HepG2 (cell line): ENCODE data around the gene SDC4. TPM values are rescaled to one million over a fixed set of nuclear protein-coding genes. Genes with fewer than 3 reads are reported as not detected.

Experiments used
- ATF6 ChIP-seq: sonication (generic); formaldehyde crosslinking; conservative IDR thresholded peaks from 2 replicates; pipeline ENCODE4 v1.4.0; 2020; ENCODE audit warnings: missing genetic modification reagents
- CSRNP2 ChIP-seq: sonication (generic); formaldehyde crosslinking; conservative IDR thresholded peaks from 2 replicates; pipeline ENCODE4 v1.8.0; 2022; ENCODE audit warnings: low read depth, missing genetic modification reagents
- DNMT1 ChIP-seq: sonication (generic); formaldehyde crosslinking; IDR thresholded peaks from 2 replicates; pipeline ENCODE4 v1.5.1; 2020; ENCODE audit warnings: mild to moderate bottlenecking, missing genetic modification reagents
- FOXO1 ChIP-seq: sonication (generic); formaldehyde crosslinking; IDR thresholded peaks from 2 replicates; pipeline ENCODE4 v1.4.0; 2020; ENCODE audit warnings: missing genetic modification reagents
- GABPB1 ChIP-seq: IDR thresholded peaks from 2 replicates; pipeline ENCODE4 v1.6.1; 2016; ENCODE audit warnings: mild to moderate bottlenecking, missing genetic modification reagents, moderate library complexity, missing compliant biosample characterization
- MEIS1 ChIP-seq: sonication (generic); formaldehyde crosslinking; IDR thresholded peaks from 2 replicates; pipeline ENCODE4 v1.9.0; 2021; ENCODE audit warnings: mild to moderate bottlenecking, missing genetic modification reagents, moderate library complexity, borderline replicate concordance
- MEIS2 ChIP-seq: sonication (generic); formaldehyde crosslinking; IDR thresholded peaks from 2 replicates; pipeline ENCODE4 v1.9.0; 2021; ENCODE audit warnings: mild to moderate bottlenecking, missing genetic modification reagents
- ONECUT2 ChIP-seq: sonication (generic); formaldehyde crosslinking; IDR thresholded peaks from 2 replicates; pipeline ENCODE4 v1.4.0; 2020; ENCODE audit warnings: missing genetic modification reagents
- RCOR2 ChIP-seq: IDR thresholded peaks from 2 replicates; pipeline ENCODE4 v1.6.1; 2016; ENCODE audit warnings: missing biosample characterization, missing genetic modification reagents
- SMC3 ChIP-seq: IDR thresholded peaks from 2 replicates; pipeline ENCODE4 v1.6.1; 2011; ENCODE audit warnings: low read length, improper control_type of control experiment
- SP4 ChIP-seq: sonication (generic); formaldehyde crosslinking; IDR thresholded peaks from 2 replicates; pipeline ENCODE4 v1.8.1; 2023; ENCODE audit warnings: mild to moderate bottlenecking, missing genetic modification reagents
- SP5 ChIP-seq: IDR thresholded peaks from 2 replicates; pipeline ENCODE4 v1.6.1; 2016; ENCODE audit warnings: low read depth, borderline replicate concordance
- ZBTB1 ChIP-seq: sonication (generic); formaldehyde crosslinking; IDR thresholded peaks from 2 replicates; pipeline ENCODE4 v1.4.0; 2020; ENCODE audit warnings: missing genetic modification reagents, borderline replicate concordance
- ZBTB34 ChIP-seq: sonication (generic); formaldehyde crosslinking; IDR thresholded peaks from 2 replicates; pipeline ENCODE4 v1.8.0; 2022; ENCODE audit warnings: mild to moderate bottlenecking, missing genetic modification reagents
- ZBTB44 ChIP-seq: sonication (generic); formaldehyde crosslinking; IDR thresholded peaks from 2 replicates; pipeline ENCODE4 v1.4.0; 2020; ENCODE audit warnings: missing genetic modification reagents
- ZNF263 ChIP-seq: sonication (generic); formaldehyde crosslinking; IDR thresholded peaks from 2 replicates; pipeline ENCODE4 v1.4.0; 2020; ENCODE audit warnings: missing genetic modification reagents
- ZNF362 ChIP-seq: sonication (generic); formaldehyde crosslinking; IDR thresholded peaks from 2 replicates; pipeline ENCODE4 v1.4.0; 2020; ENCODE audit warnings: missing genetic modification reagents, mild to moderate bottlenecking, borderline replicate concordance
- ZNF768 ChIP-seq: sonication (generic); formaldehyde crosslinking; IDR thresholded peaks from 2 replicates; pipeline ENCODE4 v1.4.0; 2020; ENCODE audit warnings: missing genetic modification reagents
- ZNF773 ChIP-seq: sonication (generic); formaldehyde crosslinking; IDR thresholded peaks from 2 replicates; pipeline ENCODE4 v1.4.0; 2020; ENCODE audit warnings: missing genetic modification reagents, borderline replicate concordance
- ZNF788 ChIP-seq: sonication (generic); formaldehyde crosslinking; IDR thresholded peaks from 2 replicates; pipeline ENCODE4 v1.5.0; 2020; ENCODE audit warnings: mild to moderate bottlenecking, missing genetic modification reagents, borderline replicate concordance
- ZSCAN31 ChIP-seq: sonication (generic); formaldehyde crosslinking; IDR thresholded peaks from 2 replicates; pipeline ENCODE4 v1.5.0; 2020; ENCODE audit warnings: low read depth, mild to moderate bottlenecking, missing genetic modification reagents
- polyA plus RNA-seq, 8 experiments: library from polyadenylated mRNA; depleted of rRNA in 3 of 8; stranded (reverse) in 7 of 8; unstranded in 1 of 8; fragments of >200 nt; fragmentation: Illumina TruSeq in 4 of 8; extraction: Trizol in 4 of 8; gene quantifications; 2 replicates each; pipeline versions ENCODE4 v1.2.1 to v1.2.3, GENCODE V29; 2011 to 2016; ENCODE audit warnings: low read depth in 4 of 8, missing spikeins in 1 of 8, mixed read lengths in 1 of 8; ENCODE audit not compliant: insufficient read depth in 1 of 8
- total RNA-seq, 5 experiments: library from RNA; depleted of rRNA; stranded (reverse); fragments of >200 nt; fragmentation: Illumina TruSeq; extraction: Trizol; gene quantifications; 2 replicates each; pipeline ENCODE4 v1.2.3, GENCODE V29; 2016; ENCODE audit warnings: low read depth in 1 of 5

SDC4 gene
- total and polyA plus RNA-seq, 2 of the 13 experiments (the other 11 are each of a cell fraction or from before 2014, with no cell fraction given): 49.0 to 65.1 TPM

- TF ChIP-seq GABPB1 (CRISPR knock-in tag) (0 out of 2 replicates have a peak, but pooled peaks have one; percentile 10), ZBTB44 (no peak), ZBTB1 (no peak), MEIS2 (peak; percentile 35; the same call in 1 of the 2 replicates), ONECUT2 (CRISPR knock-in tag) (0 out of 2 replicates have a peak, but pooled peaks have one; percentile 20), ATF6 (CRISPR knock-in tag) (no peak), CSRNP2 (CRISPR knock-in tag) (no peak), FOXO1 (CRISPR knock-in tag) (0 out of 2 replicates have a peak, but pooled peaks have one; percentile 27), SP5 (0 out of 2 replicates have a peak, but pooled peaks have one; percentile 11), ZNF768 (0 out of 2 replicates have a peak, but pooled peaks have one; percentile 38), ZNF263 (0 out of 2 replicates have a peak, but pooled peaks have one; percentile 12), RCOR2 (CRISPR knock-in tag) (no peak), ZNF773 (CRISPR knock-in tag) (no peak), ZNF788 (peak; percentile 73; the same call in 1 of the 2 replicates), MEIS1 (CRISPR knock-in tag) (peak; percentile 53; the same call in 1 of the 2 replicates), SMC3 (peak; percentile 21), ZNF362 (CRISPR knock-in tag) (no peak), ZBTB34 (no peak; the same call in 1 of the 2 replicates), SP4 (CRISPR knock-in tag) (peak; percentile 68), ZSCAN31 (CRISPR knock-in tag) (peak; percentile 72; the same call in 1 of the 2 replicates), DNMT1 (CRISPR knock-in tag) (no peak)
Observed at GRCh38 chr20:45336530-45337366, 11.5 kb downstream of the SDC4 start (continued).
